Measurements from ENCODE around the gene HHIPL1. TPM values are rescaled to one million over a fixed set of nuclear protein-coding genes. Genes with fewer than 3 reads are reported as not detected.

The HHIPL1 gene
- total RNA-seq, 1 donor from 2014 or later = 2.7 TPM

GRCh38 chr14:99720941-99721791 lies 76.2 kb downstream of the HHIPL1 start:
- no peak overlapping the region for H3K27ac Mint-ChIP-seq (ENCODE audit: unreplicated experiment)
- peak; percentile 77 for DNase-seq (ENCODE audit: extremely low spot score, unreplicated experiment)
- no peaks in the 10 kb centered on the region for H3K9me3 Mint-ChIP-seq (ENCODE audit: unreplicated experiment)
- H3K36me3 Mint-ChIP-seq (ENCODE audit: unreplicated experiment) = no peaks in the 10 kb centered on the region
- TF ChIP-seq CTCF (IDR thresholded peaks at IDR 0.05) = no peak
- peaks cover 10% of the 10 kb centered on the region for H3K27me3 Mint-ChIP-seq (ENCODE audit: unreplicated experiment)
- H3K4me1 Mint-ChIP-seq (ENCODE audit: unreplicated experiment) = peaks cover 8% of the 10 kb centered on the region
- H3K4me3 Mint-ChIP-seq (ENCODE audit: unreplicated experiment) = no peak overlapping the region

- Mint-ChIP-seq H3K9me3 (ENCODE audit: unreplicated experiment) (no peaks in the 10 kb centered on the region), H3K4me3 (ENCODE audit: unreplicated experiment) (no peak overlapping the region), H3K4me1 (ENCODE audit: unreplicated experiment) (peaks cover 6% of the 10 kb centered on the region), H3K27ac (ENCODE audit: unreplicated experiment) (no peak overlapping the region), H3K27me3 (ENCODE audit: unreplicated experiment) (peaks cover 10% of the 10 kb centered on the region), H3K36me3 (ENCODE audit: unreplicated experiment) (no peaks in the 10 kb centered on the region)
- TF ChIP-seq CTCF (IDR thresholded peaks at IDR 0.05) = no peak
- DNase-seq (ENCODE audit: extremely low spot score, unreplicated experiment) = peak; percentile 69
Observed at GRCh38 chr14:99721792-99722516, 77.0 kb downstream of the HHIPL1 start.

GRCh38 chr14:99722741-99723140 lies 77.8 kb downstream of the HHIPL1 start:
- no peak for DNase-seq (ENCODE audit: extremely low spot score, unreplicated experiment)
- no peaks in the 10 kb centered on the region for H3K36me3 Mint-ChIP-seq (ENCODE audit: unreplicated experiment)
- no peak for TF ChIP-seq CTCF (IDR thresholded peaks at IDR 0.05)
- H3K4me1 Mint-ChIP-seq (ENCODE audit: unreplicated experiment) = peaks cover 6% of the 10 kb centered on the region
- no peak overlapping the region for H3K4me3 Mint-ChIP-seq (ENCODE audit: unreplicated experiment)
- peaks cover 10% of the 10 kb centered on the region for H3K27me3 Mint-ChIP-seq (ENCODE audit: unreplicated experiment)
- H3K9me3 Mint-ChIP-seq (ENCODE audit: unreplicated experiment) = no peaks in the 10 kb centered on the region
- no peak overlapping the region for H3K27ac Mint-ChIP-seq (ENCODE audit: unreplicated experiment)

DNA sequence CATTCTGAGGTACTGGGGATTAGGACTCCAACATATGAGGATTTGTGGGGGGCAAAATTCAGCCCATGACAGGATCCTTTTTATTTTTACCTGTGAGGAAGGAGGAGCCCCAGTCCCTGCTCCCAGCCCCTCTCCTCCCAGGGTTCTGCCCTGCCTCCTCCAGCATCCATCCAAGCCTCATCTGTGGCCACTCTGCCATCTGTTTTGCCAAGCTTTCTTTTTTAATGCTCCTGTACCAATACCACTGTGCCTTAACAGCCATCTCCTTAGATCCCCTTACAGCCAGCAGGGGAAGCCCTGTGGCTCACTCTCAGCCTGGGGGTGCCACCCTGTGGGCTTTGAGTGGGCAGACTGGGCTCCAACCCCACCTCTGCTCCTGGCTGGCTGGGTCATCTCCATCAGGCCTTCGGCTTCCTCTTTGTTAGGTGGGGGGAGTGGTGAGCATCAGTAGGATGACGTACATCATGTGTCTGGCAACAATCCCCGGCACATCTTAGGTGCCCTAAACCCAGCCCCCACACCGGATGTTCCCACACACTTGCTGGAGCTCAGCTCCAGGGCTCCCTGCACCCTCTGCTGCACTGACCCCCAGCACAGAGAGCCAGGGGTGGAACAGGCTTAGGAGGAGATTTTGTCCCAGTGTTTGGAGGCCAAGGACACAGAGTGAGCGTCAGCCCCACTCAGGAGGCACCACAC lies 79.4 kb downstream of the HHIPL1 start:
- H3K9me3 Mint-ChIP-seq (ENCODE audit: unreplicated experiment) = no peaks in the 10 kb centered on the region
- TF ChIP-seq CTCF (IDR thresholded peaks at IDR 0.05) = no peak
- no peak for DNase-seq (ENCODE audit: extremely low spot score, unreplicated experiment)
- H3K27ac Mint-ChIP-seq (ENCODE audit: unreplicated experiment) = no peak overlapping the region
- H3K4me1 Mint-ChIP-seq (ENCODE audit: unreplicated experiment) = no peaks in the 10 kb centered on the region
- H3K36me3 Mint-ChIP-seq (ENCODE audit: unreplicated experiment) = no peaks in the 10 kb centered on the region
- H3K27me3 Mint-ChIP-seq (ENCODE audit: unreplicated experiment) = peaks cover 6% of the 10 kb centered on the region
- no peak overlapping the region for H3K4me3 Mint-ChIP-seq (ENCODE audit: unreplicated experiment)
